K562 (cell line): ENCODE data around the gene EN2.

Experiments used
- FOXA1 ChIP-seq: fragments of 450-650 bp; IDR thresholded peaks from 2 replicates; pipeline ENCODE4 v1.6.1; 2016; ENCODE audit warnings: mild to moderate bottlenecking, borderline replicate concordance
- FOXM1 ChIP-seq, 2 experiments: fragments of 450-650 bp in 1 of 2; sonication (generic) in 1 of 2; formaldehyde crosslinking in 1 of 2; IDR thresholded peaks; 2 replicates each; pipeline versions ENCODE4 v1.6.1 to v1.9.0; 2017 to 2022; ENCODE audit warnings: low read depth in 2 of 2, mild to moderate bottlenecking in 2 of 2, missing genetic modification reagents in 1 of 2, moderate library complexity in 1 of 2
- IRF2 ChIP-seq: sonication (generic); formaldehyde crosslinking; IDR thresholded peaks from 2 replicates; pipeline ENCODE4 v1.8.1; 2022; ENCODE audit warnings: mild to moderate bottlenecking, missing genetic modification reagents
- PML ChIP-seq: IDR thresholded peaks from 2 replicates; pipeline ENCODE4 v1.6.1; 2012; ENCODE audit warnings: low read length, inconsistent platforms
- POLR2A ChIP-seq: fragments of 450-650 bp; conservative IDR thresholded peaks from 2 replicates; pipeline ENCODE4 v1.6.1; 2016
- SMAD2 ChIP-seq: fragments of 150-350 bp; IDR thresholded peaks from 2 replicates; pipeline ENCODE4 v1.6.1; 2014; ENCODE audit warnings: low read depth, mild to moderate bottlenecking, low read length
- ZNF431 ChIP-seq: sonication (generic); formaldehyde crosslinking; IDR thresholded peaks from 2 replicates; pipeline ENCODE4 v1.8.0; 2022; ENCODE audit warnings: mild to moderate bottlenecking, missing genetic modification reagents

DNA sequence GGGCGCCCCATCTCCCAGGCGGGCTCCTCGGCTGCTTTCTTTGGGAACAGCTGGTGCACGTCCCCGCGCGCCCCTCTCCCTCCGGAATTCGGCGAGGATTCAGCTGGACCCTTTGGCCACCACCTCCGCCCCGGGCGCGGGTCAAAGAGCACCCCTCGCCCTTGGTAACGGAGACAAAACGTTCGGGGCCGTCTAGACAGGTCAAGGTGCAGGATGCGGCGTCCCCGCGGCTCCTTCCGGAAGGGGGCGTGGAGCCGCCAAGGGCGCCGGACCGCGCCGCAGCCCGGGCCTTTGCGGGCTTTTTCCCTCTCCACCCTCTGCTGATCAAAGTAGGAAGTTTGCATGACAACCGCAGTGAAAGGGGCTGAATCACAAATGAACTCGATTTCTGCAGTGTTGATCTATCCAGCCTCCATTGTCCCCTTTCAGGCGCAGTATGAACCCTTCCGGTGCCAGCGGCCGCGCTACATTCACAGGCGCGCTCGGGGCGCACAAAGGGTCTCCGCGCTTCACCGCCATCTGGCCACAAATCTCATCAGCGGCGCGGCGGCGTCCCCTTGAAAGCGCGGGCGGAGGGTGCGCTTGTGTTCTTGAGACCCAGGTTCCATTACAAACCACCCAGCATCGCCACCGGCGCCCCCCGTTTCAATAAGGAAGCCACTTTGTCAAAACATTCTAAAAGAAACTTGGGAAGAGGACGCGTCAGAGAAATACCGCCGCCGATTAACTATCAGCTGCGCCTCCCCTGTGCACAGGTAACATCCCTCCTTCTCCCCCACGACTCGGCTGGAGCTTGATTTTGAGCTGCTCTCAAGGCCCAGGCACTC, 52.0 kb downstream of the EN2 start:
- no peak for TF ChIP-seq FOXM1 (IDR thresholded peaks at IDR 0.05; ENCODE audit: low read depth)
- TF ChIP-seq FOXM1 (CRISPR knock-in tag; IDR thresholded peaks at IDR 0.05; ENCODE audit: low read depth): no peak
- no peak for TF ChIP-seq SMAD2
- no peak for TF ChIP-seq IRF2 (CRISPR knock-in tag)
- no peak for TF ChIP-seq FOXA1
- TF ChIP-seq POLR2A: no peak
- TF ChIP-seq ZNF431: no peak
- TF ChIP-seq PML: no peak
